Immature natural killer cell (primary cell): ENCODE results near the gene OXSR1. TPM values are rescaled to one million over a fixed set of nuclear protein-coding genes. Genes with fewer than 3 reads are reported as not detected.
A peak's percentile ranks its signal among the peaks of the same experiment; 100 is the strongest.
"Not testable (repeated sequence)": the region's sequence is repeated elsewhere in the genome, so short reads cannot be mapped to it uniquely, and the experiment has no call there.

ENCODE experiments used
- DNase-seq, 3 donors: peaks; one replicate each; pipeline ENCODE4 v3.0.0; 2022; ENCODE audit warnings: mixed read lengths in 1 of 3
- H3K27ac Mint-ChIP-seq, 6 donors: one replicate each; pipeline ENCODE4 v1.8.0; 2020; ENCODE audit warnings: mixed read lengths in 6 of 6, mild to moderate bottlenecking in 5 of 6, inconsistent platforms in 4 of 6, moderate library complexity in 3 of 6
- H3K27me3 Mint-ChIP-seq, 3 donors: one replicate each; pipeline ENCODE4 v1.8.0; 2020 to 2021; ENCODE audit warnings: low read depth in 3 of 3, mild to moderate bottlenecking in 3 of 3, mixed read lengths in 3 of 3, moderate library complexity in 3 of 3, inconsistent platforms in 1 of 3
- H3K36me3 Mint-ChIP-seq, 3 donors: one replicate each; pipeline ENCODE4 v1.8.0; 2020; ENCODE audit warnings: mixed read lengths in 3 of 3, inconsistent platforms in 2 of 3, mild to moderate bottlenecking in 2 of 3
- H3K4me1 Mint-ChIP-seq, 2 donors: one replicate each; pipeline ENCODE4 v1.8.0; 2020; ENCODE audit warnings: inconsistent platforms in 2 of 2, mild to moderate bottlenecking in 2 of 2, mixed read lengths in 2 of 2, moderate library complexity in 1 of 2
- H3K4me3 Mint-ChIP-seq, 5 donors: one replicate each; pipeline ENCODE4 v1.8.0; 2020; ENCODE audit warnings: mild to moderate bottlenecking in 5 of 5, mixed read lengths in 5 of 5, inconsistent platforms in 3 of 5, moderate library complexity in 3 of 5
- H3K9me3 Mint-ChIP-seq, 6 donors: one replicate each; pipeline ENCODE4 v1.8.0; 2020; ENCODE audit warnings: mild to moderate bottlenecking in 6 of 6, mixed read lengths in 6 of 6, inconsistent platforms in 4 of 6, moderate library complexity in 3 of 6
- polyA plus RNA-seq, 3 donors: library from polyadenylated mRNA; unstranded; fragments of 300-500 nt; fragmentation: Illumina TruSeq; gene quantifications; one replicate each; pipeline ENCODE4 v1.2.3, GENCODE V29; 2021

Gene OXSR1
- polyA plus RNA-seq, 3 donors from 2014 or later, result 13.1 to 16.1 (median 13.5) TPM

GRCh38 chr3:38169027-38169317 lies 3.6 kb downstream of the OXSR1 start:
- peak overlapping the region in 1 of 6 donors; percentile 24 for H3K27ac Mint-ChIP-seq
- peaks cover 9 to 18% (median 10%) of the 10 kb centered on the region in 3 donors for H3K27me3 Mint-ChIP-seq
- peaks cover 56 to 80% of the 10 kb centered on the region in 2 donors for H3K4me1 Mint-ChIP-seq
- no peak for DNase-seq
- H3K4me3 Mint-ChIP-seq, result no peak overlapping the region
- H3K36me3 Mint-ChIP-seq, result no peaks in the 10 kb centered on the region
- H3K9me3 Mint-ChIP-seq, result no peaks in the 10 kb centered on the region

GRCh38 chr3:38170722-38171121 lies 5.4 kb downstream of the OXSR1 start:
- peaks cover 0 to 8% (median 3%) of the 10 kb centered on the region in 3 donors for H3K27me3 Mint-ChIP-seq
- no peaks in the 10 kb centered on the region for H3K9me3 Mint-ChIP-seq
- H3K4me3 Mint-ChIP-seq, result no peak overlapping the region
- no peak overlapping the region for H3K27ac Mint-ChIP-seq
- peaks cover 53 to 81% of the 10 kb centered on the region in 2 donors for H3K4me1 Mint-ChIP-seq
- DNase-seq, result no peak
- H3K36me3 Mint-ChIP-seq, result no peaks in the 10 kb centered on the region

- Mint-ChIP-seq H3K27ac (peak overlapping the region in 1 of 6 donors; percentile 20), H3K36me3 (no peaks in the 10 kb centered on the region)
Observed at GRCh38 chr3:38171622-38172021, 6.3 kb downstream of the OXSR1 start.

GRCh38 chr3:38173834-38174418 lies 8.6 kb downstream of the OXSR1 start:
- Mint-ChIP-seq H3K27ac (peak overlapping the region in 3 of 6 donors; percentile 8 to 76 (median 71)), H3K4me1 (peaks cover 38 to 62% of the 10 kb centered on the region in 2 donors), H3K9me3 (no peaks in the 10 kb centered on the region), H3K36me3 (peaks cover 0 to 3% (median 0%) of the 10 kb centered on the region in 3 donors), H3K27me3 (no peaks in the 10 kb centered on the region), H3K4me3 (peak overlapping the region in 1 of 5 donors; percentile 49)
- DNase-seq, result no peak

More at GRCh38 chr3:38171622-38172021, 6.3 kb downstream of the OXSR1 start:
- peak overlapping the region in 1 of 5 donors; percentile 7 for H3K4me3 Mint-ChIP-seq
- H3K4me1 Mint-ChIP-seq, result peaks cover 50 to 74% of the 10 kb centered on the region in 2 donors
- no peaks in the 10 kb centered on the region for H3K9me3 Mint-ChIP-seq
- peaks cover 0 to 4% (median 0%) of the 10 kb centered on the region in 3 donors for H3K27me3 Mint-ChIP-seq
- DNase-seq, result no peak

- peak overlapping the region; percentile 0 to 70 (median 59) for H3K27ac Mint-ChIP-seq
- no peak overlapping the region for H3K4me3 Mint-ChIP-seq
- peaks cover 0 to 3% (median 0%) of the 10 kb centered on the region in 3 donors for H3K36me3 Mint-ChIP-seq
- H3K9me3 Mint-ChIP-seq, result no peaks in the 10 kb centered on the region
- no peak for DNase-seq
- H3K27me3 Mint-ChIP-seq, result no peaks in the 10 kb centered on the region
- H3K4me1 Mint-ChIP-seq, result peaks cover 26 to 63% of the 10 kb centered on the region in 2 donors
Observed at GRCh38 chr3:38177181-38177580, 11.8 kb downstream of the OXSR1 start.

GRCh38 chr3:38186781-38187180 lies 21.4 kb downstream of the OXSR1 start:
- H3K4me1 Mint-ChIP-seq, result peaks cover 3 to 19% of the 10 kb centered on the region in 2 donors
- peak overlapping the region in 1 of 6 donors; percentile 51 for H3K27ac Mint-ChIP-seq

GRCh38 chr3:38190481-38190881 lies 25.1 kb downstream of the OXSR1 start:
- peaks cover 0 to 2% (median 0%) of the 10 kb centered on the region in 6 donors for H3K9me3 Mint-ChIP-seq

More at GRCh38 chr3:38186781-38187180, 21.4 kb downstream of the OXSR1 start:
- peaks cover 0 to 2% (median 0%) of the 10 kb centered on the region in 6 donors for H3K9me3 Mint-ChIP-seq
- no peak for DNase-seq
- no peaks in the 10 kb centered on the region for H3K27me3 Mint-ChIP-seq
- no peak overlapping the region for H3K4me3 Mint-ChIP-seq
- H3K36me3 Mint-ChIP-seq, result peaks cover 7 to 20% (median 12%) of the 10 kb centered on the region in 3 donors

GRCh38 chr3:38202931-38203330 lies 37.6 kb downstream of the OXSR1 start:
- peaks cover 6 to 16% (median 9%) of the 10 kb centered on the region in 3 donors for H3K36me3 Mint-ChIP-seq
- not testable (repeated sequence) for H3K27me3 Mint-ChIP-seq, H3K4me3 Mint-ChIP-seq, DNase-seq, H3K9me3 Mint-ChIP-seq
- H3K4me1 Mint-ChIP-seq, result peaks cover 24 to 53% of the 10 kb centered on the region in 2 donors
- H3K27ac Mint-ChIP-seq, result peak overlapping the region in 1 of 6 donors; percentile 58

More at GRCh38 chr3:38190481-38190881, 25.1 kb downstream of the OXSR1 start:
- no peak overlapping the region for H3K4me3 Mint-ChIP-seq
- DNase-seq, result no peak
- no peak overlapping the region for H3K27ac Mint-ChIP-seq
- H3K4me1 Mint-ChIP-seq, result peaks cover 3 to 7% of the 10 kb centered on the region in 2 donors
- H3K36me3 Mint-ChIP-seq, result peaks cover 7 to 24% (median 14%) of the 10 kb centered on the region in 3 donors
- no peaks in the 10 kb centered on the region for H3K27me3 Mint-ChIP-seq

GRCh38 chr3:38203690-38204089 lies 38.4 kb downstream of the OXSR1 start:
- peaks cover 7 to 13% (median 10%) of the 10 kb centered on the region in 3 donors for H3K36me3 Mint-ChIP-seq
- H3K4me3 Mint-ChIP-seq, result no peak overlapping the region
- no peaks in the 10 kb centered on the region for H3K9me3 Mint-ChIP-seq

GRCh38 chr3:38204599-38205471 lies 39.5 kb downstream of the OXSR1 start:
- no peaks in the 10 kb centered on the region for H3K9me3 Mint-ChIP-seq
- no peak overlapping the region for H3K4me3 Mint-ChIP-seq
- H3K27me3 Mint-ChIP-seq, result no peaks in the 10 kb centered on the region
- DNase-seq, result no peak
- H3K36me3 Mint-ChIP-seq, result peaks cover 2 to 10% (median 9%) of the 10 kb centered on the region in 3 donors
- H3K27ac Mint-ChIP-seq, result peak overlapping the region; percentile 0 to 82 (median 40)
- H3K4me1 Mint-ChIP-seq, result peaks cover 26 to 58% of the 10 kb centered on the region in 2 donors

More at GRCh38 chr3:38203690-38204089, 38.4 kb downstream of the OXSR1 start:
- H3K27me3 Mint-ChIP-seq, result no peaks in the 10 kb centered on the region
- DNase-seq, result no peak
- peaks cover 26 to 57% of the 10 kb centered on the region in 2 donors for H3K4me1 Mint-ChIP-seq
- H3K27ac Mint-ChIP-seq, result no peak overlapping the region

GRCh38 chr3:38205472-38205805 lies 40.1 kb downstream of the OXSR1 start:
- peaks cover 32 to 58% of the 10 kb centered on the region in 2 donors for H3K4me1 Mint-ChIP-seq

GRCh38 chr3:38207254-38208003 lies 42.1 kb downstream of the OXSR1 start:
- Mint-ChIP-seq H3K36me3 (peaks cover 0 to 9% (median 3%) of the 10 kb centered on the region in 3 donors), H3K9me3 (no peaks in the 10 kb centered on the region), H3K4me1 (peaks cover 41 to 74% of the 10 kb centered on the region in 2 donors), H3K27me3 (no peaks in the 10 kb centered on the region), H3K27ac (peak overlapping the region in 2 of 6 donors; percentile 10 to 51), H3K4me3 (no peak overlapping the region)
- DNase-seq, result no peak

More at GRCh38 chr3:38205472-38205805, 40.1 kb downstream of the OXSR1 start:
- DNase-seq, result peak in 1 of 3 donors; percentile 5
- Mint-ChIP-seq H3K27ac (peak overlapping the region in 5 of 6 donors; percentile 1 to 82 (median 52)), H3K4me3 (no peak overlapping the region), H3K36me3 (peaks cover 0 to 6% (median 3%) of the 10 kb centered on the region in 3 donors), H3K27me3 (no peaks in the 10 kb centered on the region), H3K9me3 (no peaks in the 10 kb centered on the region)

- peaks cover 0 to 9% (median 3%) of the 10 kb centered on the region in 3 donors for H3K36me3 Mint-ChIP-seq
- peak overlapping the region in 1 of 5 donors; percentile 11 for H3K4me3 Mint-ChIP-seq
- no peaks in the 10 kb centered on the region for H3K27me3 Mint-ChIP-seq
- peak overlapping the region in 5 of 6 donors; percentile 3 to 43 (median 18) for H3K27ac Mint-ChIP-seq
- H3K4me1 Mint-ChIP-seq, result peaks cover 44 to 73% of the 10 kb centered on the region in 2 donors
- DNase-seq, result no peak
- no peaks in the 10 kb centered on the region for H3K9me3 Mint-ChIP-seq
Observed at GRCh38 chr3:38210141-38210757, 44.9 kb downstream of the OXSR1 start.
